Right atrium auricular region (tissue), 2 donors: ENCODE results near the gene ZNF487. TPM values are rescaled to one million over a fixed set of nuclear protein-coding genes. Genes with fewer than 3 reads are reported as not detected.

Source experiments
- DNase-seq: peaks from one replicate; pipeline ENCODE4 v3.0.0-alpha.2; 2019; ENCODE audit warnings: low spot score
- H3K27ac ChIP-seq, 2 donors: fragments of 200-600 bp; sonication (generic); 1 replicate in 1 of 2; 2 replicates in 1 of 2; pipeline ENCODE4 v1.5.1; 2016 to 2019
- H3K27me3 ChIP-seq, 2 donors: fragments of 200-600 bp; sonication (generic); one replicate each; pipeline versions ENCODE4 v1.5.1 to v1.6.0; 2017 to 2019
- H3K36me3 ChIP-seq: fragments of 200-600 bp; sonication (generic); one replicate; pipeline ENCODE4 v1.5.1; 2016
- H3K4me1 ChIP-seq, 2 donors: fragments of 200-600 bp; sonication (generic); one replicate each; pipeline versions ENCODE4 v1.5.1 to v1.6.0; 2017 to 2019
- H3K4me3 ChIP-seq, 2 donors: fragments of 200-600 bp; sonication (generic); 1 replicate in 1 of 2; 2 replicates in 1 of 2; pipeline ENCODE4 v1.5.1; 2017 to 2019; ENCODE audit warnings: mild to moderate bottlenecking in 1 of 2, moderate library complexity in 1 of 2
- H3K9me3 ChIP-seq, 2 donors: fragments of 200-600 bp; sonication (generic); one replicate each; pipeline ENCODE4 v1.5.1; 2019
- total RNA-seq, 2 donors: library from RNA; depleted of rRNA; stranded (reverse); fragments of >200 nt; gene quantifications; one replicate each; pipeline ENCODE4 v1.1.0, GENCODE V29; 2016
- TF ChIP-seq, protein P1 (sequence below), 2 donors: fragments of 200-600 bp; sonication (generic); IDR thresholded peaks; one replicate each; pipeline ENCODE4 v1.5.1; 2019; ENCODE audit warnings: antibody characterized with exemption in 2 of 2

The ZNF487 gene
- total RNA-seq, 2 donors from 2014 or later = 3.9 to 4.9 TPM

GRCh38 chr10:43471146-43471545 is 34.2 kb downstream of the ZNF487 start:
- Histone ChIP-seq H3K4me3 (no peak overlapping the region), H3K27ac (no peak overlapping the region), H3K27me3 (no peaks in the 10 kb centered on the region), H3K9me3 (no peaks in the 10 kb centered on the region), H3K4me1 (no peaks in the 10 kb centered on the region), H3K36me3 (no peaks in the 10 kb centered on the region)
- DNase-seq = no peak
- TF ChIP-seq, protein P1, sequence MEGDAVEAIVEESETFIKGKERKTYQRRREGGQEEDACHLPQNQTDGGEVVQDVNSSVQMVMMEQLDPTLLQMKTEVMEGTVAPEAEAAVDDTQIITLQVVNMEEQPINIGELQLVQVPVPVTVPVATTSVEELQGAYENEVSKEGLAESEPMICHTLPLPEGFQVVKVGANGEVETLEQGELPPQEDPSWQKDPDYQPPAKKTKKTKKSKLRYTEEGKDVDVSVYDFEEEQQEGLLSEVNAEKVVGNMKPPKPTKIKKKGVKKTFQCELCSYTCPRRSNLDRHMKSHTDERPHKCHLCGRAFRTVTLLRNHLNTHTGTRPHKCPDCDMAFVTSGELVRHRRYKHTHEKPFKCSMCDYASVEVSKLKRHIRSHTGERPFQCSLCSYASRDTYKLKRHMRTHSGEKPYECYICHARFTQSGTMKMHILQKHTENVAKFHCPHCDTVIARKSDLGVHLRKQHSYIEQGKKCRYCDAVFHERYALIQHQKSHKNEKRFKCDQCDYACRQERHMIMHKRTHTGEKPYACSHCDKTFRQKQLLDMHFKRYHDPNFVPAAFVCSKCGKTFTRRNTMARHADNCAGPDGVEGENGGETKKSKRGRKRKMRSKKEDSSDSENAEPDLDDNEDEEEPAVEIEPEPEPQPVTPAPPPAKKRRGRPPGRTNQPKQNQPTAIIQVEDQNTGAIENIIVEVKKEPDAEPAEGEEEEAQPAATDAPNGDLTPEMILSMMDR (IDR thresholded peaks at IDR 0.05) = no peak

DNA sequence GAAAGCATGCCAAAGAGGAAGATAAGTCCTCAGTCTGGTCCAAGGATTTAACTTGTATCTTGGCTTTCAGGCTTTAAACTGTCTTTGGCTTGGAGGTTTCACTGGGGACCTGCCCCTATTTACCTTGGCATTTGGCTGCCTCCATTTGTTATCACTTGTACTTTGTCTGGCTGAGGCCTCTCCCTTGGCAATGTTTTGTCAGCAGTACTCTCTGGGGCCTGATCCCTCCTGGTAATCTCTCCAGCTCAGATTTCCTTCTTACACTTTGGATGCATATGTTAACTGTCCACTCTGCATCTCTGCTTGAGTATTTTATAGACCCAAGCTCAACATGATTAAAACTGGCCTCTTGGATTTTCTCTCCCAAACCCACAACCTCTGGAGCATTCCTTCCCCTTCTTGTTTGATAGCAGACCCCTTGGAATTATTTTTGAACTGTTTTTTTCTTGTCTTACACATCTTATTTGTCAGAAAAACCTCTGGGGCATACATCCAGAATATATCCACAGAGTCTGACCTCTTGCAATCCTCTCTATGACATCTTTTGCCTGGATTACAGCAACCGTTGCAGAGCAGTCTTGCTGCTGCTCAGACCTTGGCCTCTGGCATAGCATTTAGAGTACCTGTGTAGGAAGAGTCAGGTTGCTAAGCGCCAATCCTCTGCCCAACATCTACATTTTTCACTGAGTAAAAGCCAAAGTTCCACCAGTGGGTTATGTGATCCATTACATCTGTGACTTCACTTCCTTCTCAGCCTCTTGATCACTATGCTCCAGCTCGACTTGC is 35.2 kb downstream of the ZNF487 start:
- Histone ChIP-seq H3K27ac (no peak overlapping the region), H3K4me1 (no peaks in the 10 kb centered on the region), H3K4me3 (no peak overlapping the region), H3K9me3 (no peaks in the 10 kb centered on the region), H3K36me3 (no peaks in the 10 kb centered on the region), H3K27me3 (no peaks in the 10 kb centered on the region)
- TF ChIP-seq, protein P1 (IDR thresholded peaks at IDR 0.05) = no peak
- no peak for DNase-seq

GRCh38 chr10:43479275-43479674 is 42.4 kb downstream of the ZNF487 start:
- H3K36me3 ChIP-seq = peaks cover 14% of the 10 kb centered on the region
- peaks cover 9 to 27% of the 10 kb centered on the region in 2 donors for H3K9me3 ChIP-seq
- DNase-seq = no peak
- no peaks in the 10 kb centered on the region for H3K27me3 ChIP-seq
- no peak overlapping the region for H3K27ac ChIP-seq
- H3K4me3 ChIP-seq = no peak overlapping the region
- H3K4me1 ChIP-seq = no peaks in the 10 kb centered on the region
- TF ChIP-seq, protein P1 (IDR thresholded peaks at IDR 0.05) = no peak

- TF ChIP-seq, protein P1 (IDR thresholded peaks at IDR 0.05) = no peak
- H3K27me3 ChIP-seq = no peaks in the 10 kb centered on the region
- peaks cover 14% of the 10 kb centered on the region for H3K36me3 ChIP-seq
- no peak for DNase-seq
- no peaks in the 10 kb centered on the region for H3K4me1 ChIP-seq
- peaks cover 9 to 51% of the 10 kb centered on the region in 2 donors for H3K9me3 ChIP-seq
- H3K27ac ChIP-seq = no peak overlapping the region
- H3K4me3 ChIP-seq = no peak overlapping the region
Observed at GRCh38 chr10:43482319-43483078, 45.6 kb downstream of the ZNF487 start.

GRCh38 chr10:43491855-43492254 is 54.9 kb downstream of the ZNF487 start:
- H3K27ac ChIP-seq = no peak overlapping the region
- H3K4me1 ChIP-seq = no peaks in the 10 kb centered on the region
- DNase-seq = no peak
- no peak overlapping the region for H3K4me3 ChIP-seq
- H3K9me3 ChIP-seq = peaks cover 0 to 2% of the 10 kb centered on the region in 2 donors
- H3K36me3 ChIP-seq = no peaks in the 10 kb centered on the region
- H3K27me3 ChIP-seq = no peaks in the 10 kb centered on the region
- TF ChIP-seq, protein P1 (IDR thresholded peaks at IDR 0.05) = no peak
